NCI-H510A (cell line): Measurements from ENCODE around the gene TMEM129.
"Not testable (repeated sequence)": the region's sequence is repeated elsewhere in the genome, so short reads cannot be mapped to it uniquely, and the experiment has no call there.

Experiments
- DNase-seq: peaks from one replicate; lab custom pipeline; 2025; lab: John Stamatoyannopoulos, UW

TMEM129 gene

DNA sequence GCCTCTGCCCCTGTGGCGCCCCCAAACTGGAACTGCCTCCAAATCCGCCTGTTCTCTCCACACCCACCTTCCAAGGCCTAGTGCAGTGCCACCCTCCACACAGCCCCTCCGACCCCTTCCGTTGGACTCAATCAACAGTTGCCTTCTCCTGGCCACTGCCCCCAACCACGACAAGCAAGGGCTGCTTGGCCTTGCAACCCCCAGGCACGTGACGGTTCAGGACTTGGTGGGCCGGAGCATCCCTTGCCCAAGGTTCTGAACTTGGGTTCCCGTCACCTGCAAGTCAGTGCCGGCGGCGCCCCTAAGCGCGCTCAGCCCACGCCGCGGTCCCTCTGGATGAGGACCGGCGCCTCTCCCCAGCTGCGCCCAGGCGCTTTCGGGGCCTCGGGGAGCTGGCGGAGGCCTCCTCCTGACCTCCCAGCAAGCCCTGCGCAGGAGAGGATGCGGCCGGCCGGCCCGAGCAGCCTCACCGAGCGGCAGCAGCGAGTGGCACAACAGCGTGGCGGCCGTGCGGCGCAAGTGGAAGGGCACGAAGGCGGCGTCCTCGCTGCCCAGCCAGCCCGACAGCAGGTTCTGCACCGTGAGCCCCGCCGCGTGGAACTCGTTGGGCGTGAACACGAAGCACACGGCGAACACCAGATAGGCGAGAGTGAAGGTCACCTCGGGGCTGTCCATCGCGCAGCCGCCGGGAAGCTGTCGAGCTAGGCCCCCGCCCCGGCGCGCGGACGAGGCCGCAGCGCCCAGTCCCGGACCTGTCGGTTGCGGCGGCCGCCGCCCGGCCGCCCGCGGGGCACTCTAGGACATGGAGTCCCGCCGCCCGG is 750 bp downstream of the TMEM129 start:
- DNase-seq: peak; percentile 31

DNA sequence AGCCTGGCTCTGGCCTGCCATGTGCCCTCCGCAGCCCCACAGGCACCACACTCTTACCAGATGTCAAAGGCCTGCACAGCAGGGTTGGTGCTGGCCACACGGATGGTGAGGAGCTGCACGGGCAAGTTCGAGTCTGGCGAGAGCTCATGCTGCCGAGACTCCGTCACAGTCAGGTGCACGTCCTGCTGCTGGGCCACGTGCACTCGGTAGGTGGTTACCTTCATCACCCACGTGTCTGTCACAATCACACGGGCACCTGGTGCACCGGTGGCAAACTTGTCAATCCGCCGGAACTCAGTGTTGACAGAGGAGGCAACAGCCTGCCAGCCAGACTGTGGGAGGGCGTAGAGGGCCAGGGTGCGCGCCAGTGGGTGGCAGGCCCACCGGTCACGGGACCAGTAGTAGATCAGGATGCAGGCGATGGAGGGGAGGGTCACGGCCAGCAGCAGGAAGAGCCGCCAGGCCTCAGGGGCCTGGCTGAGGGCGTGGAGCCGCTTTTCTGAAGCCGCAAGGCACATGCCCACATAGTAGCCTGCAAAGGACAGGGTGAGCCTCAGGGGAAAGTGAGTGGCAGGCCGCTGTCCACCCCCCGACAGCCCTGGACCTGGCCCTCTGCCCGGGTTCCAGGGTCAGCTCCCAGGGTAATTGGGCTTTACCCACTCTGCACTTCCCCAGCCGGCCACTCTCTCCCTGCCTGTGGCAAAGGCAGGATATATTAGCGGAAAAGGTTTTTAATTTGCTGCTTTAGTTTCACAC is 2.9 kb downstream of the TMEM129 start:
- no peak for DNase-seq

DNA sequence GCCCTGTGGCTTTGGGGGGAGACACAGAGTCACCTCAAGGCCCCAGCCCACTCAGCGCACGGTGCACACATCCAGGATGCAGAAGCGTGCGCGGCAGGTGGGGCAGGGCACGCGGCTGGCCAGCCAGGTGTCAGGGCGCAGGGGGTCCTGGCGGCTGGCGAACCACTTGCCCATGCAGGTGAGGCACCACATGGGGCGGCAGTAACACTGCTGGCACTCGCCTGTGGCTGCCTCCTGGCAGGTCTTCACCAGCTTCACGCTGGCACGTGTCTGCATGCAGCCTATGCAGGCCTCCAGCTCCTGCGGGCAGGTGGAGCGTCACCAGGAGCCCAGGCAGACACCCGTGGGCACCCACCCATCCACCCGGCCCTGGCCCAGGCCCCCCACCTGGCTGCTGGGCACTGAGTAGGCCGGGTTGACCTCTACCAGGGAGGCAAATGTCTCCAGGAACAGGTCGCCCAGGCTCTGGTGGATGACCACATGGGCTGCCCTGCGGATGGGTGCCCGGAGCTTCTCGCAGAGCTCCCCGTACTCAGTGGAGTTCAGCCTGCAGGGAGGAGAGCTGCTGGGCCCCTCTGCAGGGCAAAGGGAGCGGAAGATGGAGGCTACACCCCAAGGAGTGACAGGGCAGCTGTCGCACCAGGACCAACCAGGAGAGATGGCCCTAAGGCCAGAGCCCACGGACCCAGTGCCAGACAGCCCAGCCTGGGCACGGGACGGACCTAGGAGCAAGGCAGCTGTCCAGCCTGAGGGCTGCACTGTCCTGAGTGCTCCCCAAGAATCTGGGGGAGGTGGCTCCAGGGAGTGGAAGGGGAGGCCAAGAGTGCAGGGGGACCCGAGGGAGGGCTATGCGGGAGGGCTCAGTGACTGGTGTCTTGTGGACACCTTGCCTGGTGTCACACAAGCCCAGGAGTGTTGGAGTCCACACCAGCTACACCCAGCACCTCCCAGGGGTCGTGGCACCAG is 3.7 kb downstream of the TMEM129 start:
- DNase-seq: no peak

DNA sequence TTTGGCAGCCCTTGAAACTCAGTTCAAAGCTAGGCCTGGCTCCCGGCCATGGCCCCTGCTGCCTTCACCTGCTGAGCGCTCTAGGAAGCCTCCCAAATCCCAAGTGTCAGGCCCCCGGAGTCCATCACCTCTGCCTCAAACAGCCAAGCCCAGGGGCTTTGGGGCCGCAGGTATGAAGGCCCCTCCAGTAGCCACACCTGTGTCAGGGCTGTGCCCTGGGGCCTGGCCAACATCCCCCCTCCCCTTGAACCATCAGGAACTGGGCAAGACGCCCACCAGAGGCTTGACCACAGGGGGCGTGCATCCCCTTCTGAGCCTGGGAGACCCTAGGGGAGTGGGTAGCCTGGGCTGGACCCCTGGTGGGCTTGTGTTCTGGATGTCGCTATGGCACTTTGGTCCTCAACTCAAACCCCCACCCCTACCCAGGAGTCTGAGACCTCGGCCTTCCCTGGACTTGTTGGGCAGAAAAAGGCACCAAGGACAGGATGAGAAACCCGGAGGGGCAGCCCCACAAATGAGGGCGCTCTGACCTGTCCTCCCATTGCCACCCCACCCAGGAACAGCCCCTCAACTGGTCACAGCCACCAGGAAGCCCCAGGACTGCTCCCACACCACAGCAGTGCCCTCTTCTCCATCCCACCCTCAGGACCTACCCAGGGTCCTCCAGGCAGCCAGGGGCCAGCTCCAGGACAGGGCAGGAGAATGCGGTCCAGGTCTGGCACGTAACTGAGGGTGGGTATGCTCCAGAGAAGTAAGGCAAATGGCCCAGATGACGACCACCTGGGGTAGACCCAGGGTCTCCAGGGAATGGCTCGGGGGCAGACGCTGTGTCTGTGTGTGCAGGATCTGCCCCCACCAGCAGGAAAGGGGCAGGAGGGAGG is 4.8 kb downstream of the TMEM129 start:
- no peak for DNase-seq

DNA sequence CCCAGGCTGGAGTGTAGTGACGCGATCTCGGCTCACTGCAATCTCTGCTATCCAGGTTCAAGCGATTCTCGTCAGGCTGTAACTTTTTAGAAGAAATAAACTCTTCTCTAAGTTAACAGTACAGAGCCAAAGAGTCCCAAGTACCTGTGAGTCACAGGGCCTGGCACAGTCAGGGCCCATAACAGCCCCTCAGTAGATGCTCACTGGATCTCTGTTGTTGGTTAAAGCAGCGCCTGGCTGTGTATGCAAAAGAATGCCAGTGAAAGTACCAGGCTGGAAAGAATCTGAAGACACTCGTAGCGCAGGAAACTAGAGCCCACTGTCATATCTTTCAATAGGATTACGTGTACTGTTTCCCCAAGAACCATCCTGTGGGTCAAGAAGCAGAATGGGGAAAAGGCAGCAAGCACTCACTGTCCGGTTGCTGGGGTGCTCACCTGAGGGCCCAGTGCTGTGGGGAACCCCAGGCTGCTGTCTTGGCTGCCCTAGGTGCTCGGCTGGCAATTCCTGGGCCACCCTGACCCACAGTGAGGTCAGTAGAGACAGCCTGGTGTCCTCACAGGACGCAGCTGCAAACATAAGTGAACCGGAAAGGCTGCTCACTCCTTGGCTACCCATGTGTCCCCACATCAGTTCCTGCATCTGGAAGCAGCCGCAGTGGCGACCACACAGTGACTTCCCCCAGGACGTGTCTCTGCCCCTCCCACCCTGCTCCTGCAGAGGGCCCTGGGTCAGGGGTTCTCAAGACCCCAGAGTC is 5.9 kb downstream of the TMEM129 start:
- no peak for DNase-seq

DNA sequence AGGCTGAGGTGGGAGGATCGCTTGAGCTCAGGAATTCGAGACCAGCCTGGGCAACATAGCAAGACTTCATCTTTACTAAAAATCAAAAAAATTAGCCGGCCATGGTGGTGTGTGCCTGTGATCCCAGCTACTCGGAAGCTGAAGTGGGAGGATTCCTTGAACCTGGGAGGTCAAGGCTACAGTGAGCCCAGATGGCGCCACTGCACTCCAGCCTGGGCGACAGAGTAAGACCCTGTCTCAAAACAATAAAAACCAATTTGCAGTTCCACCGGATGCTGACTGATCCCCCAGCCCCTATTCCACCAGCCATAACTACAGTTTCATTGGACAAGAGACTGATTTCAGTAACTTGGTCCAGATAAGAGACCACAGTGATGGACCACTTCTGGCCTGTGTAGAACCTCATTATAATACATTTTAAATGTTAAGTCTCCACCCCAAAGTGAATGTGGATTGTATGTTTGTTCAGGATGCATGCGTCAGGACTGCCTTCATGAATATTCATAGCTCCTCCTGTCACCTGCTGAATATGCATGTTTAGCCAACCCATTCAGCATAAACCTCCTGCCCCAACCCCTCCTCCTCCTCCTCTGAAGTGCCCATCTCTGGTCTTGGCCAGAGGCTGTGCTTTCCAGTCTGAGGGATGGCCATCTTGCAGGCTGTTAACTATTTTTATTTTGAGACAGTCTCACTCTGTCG is 6.7 kb downstream of the TMEM129 start:
- DNase-seq: no peak

DNA sequence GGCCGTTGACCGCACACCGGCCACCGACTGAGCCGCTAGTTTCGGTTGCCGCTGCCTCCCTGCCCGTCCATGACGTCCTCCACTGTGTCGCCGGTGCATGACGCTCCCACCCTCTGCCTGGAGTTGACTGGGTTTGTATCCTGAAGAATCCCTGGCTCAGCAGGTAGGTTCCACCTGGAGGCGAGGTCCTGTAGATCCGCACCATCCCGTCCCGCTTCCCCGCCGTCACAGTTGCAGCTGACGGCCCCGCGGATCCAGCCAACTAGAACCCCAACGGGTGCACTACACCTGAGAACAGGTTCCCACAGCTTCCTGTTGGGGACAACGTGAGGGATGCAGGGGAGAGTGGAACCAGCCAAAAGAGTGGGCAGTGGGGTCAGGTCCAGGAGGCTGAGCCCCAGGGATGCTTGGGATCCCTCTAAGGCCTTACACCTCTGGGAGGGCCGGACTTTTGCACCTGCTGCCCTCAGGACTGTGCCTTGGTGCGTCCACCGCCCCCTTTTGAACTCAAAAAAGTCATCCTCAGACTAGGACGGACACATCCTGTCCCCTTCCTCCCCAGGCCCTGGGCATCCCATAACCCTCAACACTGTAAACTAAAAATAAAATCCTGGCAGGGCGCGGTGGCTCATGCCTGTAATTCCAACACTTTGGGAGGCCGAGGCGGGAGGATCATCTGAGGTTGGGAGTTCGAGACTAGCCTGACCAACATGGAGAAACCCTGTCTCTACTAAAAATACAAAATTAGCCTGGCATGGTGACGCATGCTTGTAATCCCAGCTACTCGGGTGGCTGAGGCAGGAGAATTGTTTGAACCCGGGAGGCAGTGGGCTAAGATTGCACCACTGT is 7.9 kb downstream of the TMEM129 start:
- DNase-seq: peak; percentile 40

DNA sequence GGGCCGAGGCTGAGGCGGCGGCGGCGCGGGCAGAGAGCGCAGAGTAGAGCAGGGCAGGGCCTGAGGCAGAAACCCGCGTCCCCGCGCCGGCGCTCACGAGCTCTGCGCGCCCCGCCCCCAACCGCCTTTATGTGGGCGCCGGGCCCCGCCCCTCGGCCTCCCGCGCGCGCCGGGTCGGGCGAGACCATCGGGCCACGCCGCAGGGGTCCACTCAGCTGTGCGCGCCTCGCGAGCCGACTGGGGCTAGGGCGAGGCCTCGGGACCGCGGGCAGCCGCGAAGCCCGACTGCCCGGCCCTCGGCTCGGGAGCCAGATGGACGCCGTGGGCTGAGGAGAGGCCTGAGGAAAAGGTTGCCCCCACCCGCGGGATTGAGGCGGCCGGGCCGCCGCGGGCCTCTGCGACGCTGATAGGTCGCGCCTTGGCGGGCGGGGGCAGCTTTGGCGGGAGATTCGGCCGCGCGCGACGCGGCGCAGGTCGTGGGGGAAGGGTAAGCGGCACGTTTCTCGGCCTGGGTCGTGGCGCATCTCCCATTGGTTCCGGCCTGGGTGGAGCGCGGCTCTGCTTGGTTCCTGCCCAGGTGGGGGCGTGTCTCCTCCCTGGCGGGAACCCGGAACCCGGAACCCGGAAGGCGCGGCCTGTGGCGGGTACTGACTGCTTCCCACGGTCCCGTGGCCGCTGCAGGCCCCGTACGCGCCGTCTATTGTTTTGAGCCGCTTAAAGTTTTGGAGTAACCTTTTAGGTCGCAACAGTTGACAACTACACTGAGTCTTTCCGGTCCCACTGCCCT is 8.7 kb downstream of the TMEM129 start, which contains the start of gene SLBP:
TSS of gene SLBP (minus strand) at position 104 of the 787 bp plus-strand sequence. CDS start 131 bp downstream, outside the sequence.
- DNase-seq: peak; percentile 96

DNA sequence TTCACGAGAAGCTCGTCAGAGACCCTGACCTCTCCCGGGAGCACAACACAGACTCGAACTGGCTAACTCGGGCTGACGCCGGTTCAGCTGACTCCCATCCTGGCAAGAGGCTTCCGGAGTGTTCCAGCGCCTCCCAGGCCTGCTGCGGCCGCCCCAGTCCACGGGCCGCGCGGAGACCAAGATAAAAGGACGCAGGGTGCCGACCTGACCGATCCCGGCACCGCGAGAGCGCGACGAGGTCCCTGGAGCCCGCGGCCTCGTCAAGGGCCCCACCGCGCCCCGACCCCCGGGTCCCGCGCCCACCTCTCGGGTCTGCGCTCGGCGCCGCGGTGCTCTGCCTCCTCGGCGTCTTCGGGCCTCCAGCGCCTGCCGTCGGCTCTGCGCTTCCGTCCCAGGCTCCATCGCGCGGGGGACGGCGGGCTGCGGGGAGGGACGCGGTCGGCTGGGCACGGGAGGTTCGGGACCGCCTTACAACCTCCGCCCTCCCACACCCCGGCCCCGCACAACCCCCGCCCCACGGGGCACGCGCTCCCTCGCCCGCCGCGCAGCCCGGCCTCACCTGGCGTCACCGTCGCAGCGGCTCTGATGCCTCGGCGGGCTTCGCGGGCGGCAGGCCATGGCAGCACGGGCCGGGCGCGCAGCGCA is 9.4 kb downstream of the TMEM129 start:
- no peak for DNase-seq

DNA sequence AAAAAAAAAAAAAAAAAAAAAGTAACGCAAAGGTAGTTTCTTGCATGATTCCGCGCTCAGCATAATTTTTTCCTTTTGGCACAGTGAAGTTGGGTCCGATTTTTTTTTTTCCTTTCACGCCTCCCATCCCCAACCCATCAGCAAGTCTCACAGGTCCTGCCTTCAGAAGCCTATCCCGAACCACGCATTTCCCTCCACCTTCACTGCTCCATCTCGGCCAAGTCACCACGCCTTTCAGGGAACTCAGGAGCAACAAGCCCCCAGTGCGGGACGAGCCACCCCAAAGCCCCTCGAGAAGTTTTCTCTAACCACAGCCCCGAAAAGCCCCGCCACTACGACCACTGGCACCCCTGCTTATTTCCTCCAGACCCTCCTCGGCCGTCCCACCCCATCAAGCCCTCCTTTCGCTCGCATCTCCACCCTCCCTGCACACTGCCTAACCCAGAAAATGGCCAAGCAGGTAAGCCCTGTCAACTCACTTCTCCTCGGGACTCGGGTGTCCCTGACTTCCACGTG is 10.0 kb downstream of the TMEM129 start:
- no peak for DNase-seq

DNA sequence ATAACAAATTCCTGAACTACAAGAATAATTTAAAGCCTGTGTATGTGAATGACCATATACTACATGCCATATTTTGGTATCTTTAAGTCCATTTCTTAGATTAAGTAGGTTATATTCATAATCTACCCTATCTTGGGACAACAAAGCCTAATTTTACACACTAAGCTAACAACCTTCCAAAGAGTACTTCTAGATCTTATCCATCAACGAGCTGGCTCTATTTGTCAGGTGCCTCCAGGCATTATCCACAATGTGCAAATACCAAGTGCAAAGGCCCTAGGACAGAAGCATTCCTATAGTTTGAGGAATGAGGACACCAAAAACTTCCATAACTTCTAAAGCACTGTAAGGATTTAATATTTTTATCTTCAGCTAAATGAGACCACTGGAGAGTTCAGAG is 12.5 kb downstream of the TMEM129 start:
- DNase-seq: no peak

DNA sequence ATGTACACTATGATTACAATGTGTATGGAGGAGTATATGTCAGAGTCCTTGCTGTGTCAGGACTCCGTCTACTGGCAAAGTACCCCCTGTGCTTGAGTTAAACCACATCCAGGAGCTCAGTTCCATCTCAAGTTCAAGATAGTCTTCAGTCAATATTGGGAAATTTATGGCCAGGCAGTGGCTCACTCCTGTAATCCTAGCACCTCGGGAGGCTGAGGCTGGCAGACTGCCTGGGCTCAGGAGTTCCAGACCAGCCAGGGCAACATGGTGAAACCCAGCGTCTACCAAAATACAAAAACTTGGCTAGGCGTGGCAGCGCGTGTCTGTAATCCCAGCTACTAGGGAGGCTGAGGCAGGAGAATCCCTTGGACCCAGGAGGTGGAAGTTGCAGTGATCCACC is 14.8 kb downstream of the TMEM129 start:
- no peak for DNase-seq

DNA sequence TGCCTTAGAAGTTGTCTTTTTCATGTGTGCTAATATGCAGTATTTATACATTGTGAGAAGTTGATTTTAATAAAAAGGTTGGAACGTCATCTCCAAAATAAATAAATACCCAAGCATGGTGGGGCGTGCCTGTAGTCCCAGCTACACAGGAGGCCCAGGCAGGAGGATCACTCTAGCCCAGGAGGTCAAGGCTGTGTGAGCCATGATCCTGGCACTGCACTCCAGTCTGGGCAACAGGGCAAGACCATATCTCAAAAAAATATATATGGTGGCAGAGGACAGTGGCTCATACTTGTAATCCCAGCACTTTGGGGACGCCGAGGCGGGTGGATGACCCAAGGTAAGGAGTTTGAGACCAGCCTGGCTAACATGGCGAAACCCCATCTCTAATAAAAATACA is 15.4 kb downstream of the TMEM129 start:
- no peak for DNase-seq

DNA sequence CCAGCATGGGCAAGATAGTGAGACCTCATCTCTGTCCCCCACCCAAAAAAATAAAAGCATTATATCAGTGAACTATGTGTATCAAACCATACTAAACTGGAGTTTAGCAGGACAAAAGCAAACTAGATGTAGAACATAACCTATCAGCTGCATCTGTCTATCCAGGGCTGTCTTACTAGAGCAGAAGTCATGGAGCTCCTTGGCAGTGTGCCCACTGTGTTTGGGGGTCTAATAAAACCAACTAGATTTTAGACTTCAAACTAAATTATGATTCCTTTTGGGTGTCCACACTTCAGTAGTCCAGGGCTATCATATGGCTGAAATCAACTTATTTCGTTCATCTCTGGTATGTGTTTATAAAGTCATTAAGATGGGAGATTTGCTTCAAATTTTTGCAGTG is 17.3 kb downstream of the TMEM129 start:
- no peak for DNase-seq

DNA sequence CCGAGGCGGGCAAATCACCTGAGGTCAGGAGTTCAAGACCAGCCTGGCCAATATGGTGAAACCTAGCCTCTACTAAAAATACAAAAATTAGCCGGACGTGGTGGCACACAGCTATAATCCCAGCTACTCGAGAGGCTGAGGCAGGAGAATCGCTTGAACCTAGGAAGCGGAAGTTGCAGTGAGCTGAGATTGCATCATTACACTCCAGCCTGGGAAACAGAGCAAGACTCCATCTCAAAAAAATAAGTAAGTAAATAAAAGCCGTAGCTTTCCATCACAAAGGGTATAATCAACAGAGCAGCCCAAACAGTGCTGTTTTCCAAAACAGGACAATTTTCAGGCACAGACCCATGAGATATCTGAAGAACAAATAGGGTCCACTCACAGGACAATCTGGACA is 19.5 kb downstream of the TMEM129 start:
- not testable (repeated sequence) for DNase-seq

DNA sequence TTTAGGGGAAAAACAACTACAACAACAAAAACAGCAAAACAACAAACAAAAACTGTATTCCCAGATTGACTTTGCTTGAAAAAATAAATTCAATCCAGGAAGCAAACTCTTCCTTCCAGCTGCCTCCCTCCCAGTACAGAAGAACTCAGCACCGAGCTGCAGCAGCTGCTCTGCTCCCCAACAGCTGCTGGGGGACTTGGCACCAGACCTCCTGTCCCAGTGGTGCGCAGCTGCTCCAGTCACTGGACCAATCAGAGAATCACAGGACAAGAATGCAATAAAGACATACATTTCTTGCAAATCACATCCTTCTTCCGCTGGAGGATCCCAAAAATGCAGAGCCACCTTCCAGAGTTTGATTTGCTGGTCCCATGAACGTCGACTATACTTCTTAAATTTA is 25.2 kb downstream of the TMEM129 start:
- no peak for DNase-seq
